Smooth muscle cell (in vitro differentiated cells): ENCODE results near the gene JARID2. TPM values are rescaled to one million over a fixed set of nuclear protein-coding genes. Genes with fewer than 3 reads are reported as not detected.
A peak's percentile ranks its signal among the peaks of the same experiment; 100 is the strongest.

Experiments used
- DNase-seq: peaks from one replicate; lab custom pipeline; 2025; ENCODE audit not compliant: unreplicated experiment; lab: John Stamatoyannopoulos, UW
- H2AFZ ChIP-seq: fragments of 200-600 bp; sonication (generic); 2 replicates; pipeline ENCODE4 v1.6.0; 2016; ENCODE audit warnings: antibody characterized with exemption, low read depth, mild to moderate bottlenecking
- H3F3A ChIP-seq: fragments of 200-600 bp; sonication (generic); 2 replicates; pipeline ENCODE4 v1.6.0; 2017; ENCODE audit warnings: antibody characterized with exemption, low read depth
- H3K27ac ChIP-seq: fragments of 200-600 bp; sonication (generic); 2 replicates; pipeline ENCODE4 v1.5.1; 2016; ENCODE audit warnings: low read depth, mild to moderate bottlenecking
- H3K27me3 ChIP-seq: fragments of 200-600 bp; sonication (generic); 2 replicates; pipeline ENCODE4 v1.6.1; 2016; ENCODE audit warnings: low read depth, mild to moderate bottlenecking
- H3K36me3 ChIP-seq: fragments of 200-600 bp; sonication (generic); 2 replicates; pipeline ENCODE4 v1.5.1; 2016; ENCODE audit warnings: low read depth
- H3K4me1 ChIP-seq: fragments of 200-600 bp; sonication (generic); 2 replicates; pipeline ENCODE4 v1.5.1; 2016; ENCODE audit warnings: low read depth
- H3K4me2 ChIP-seq: fragments of 200-600 bp; sonication (generic); 2 replicates; pipeline ENCODE4 v1.6.0; 2016; ENCODE audit warnings: mild to moderate bottlenecking
- H3K4me3 ChIP-seq: fragments of 200-600 bp; sonication (generic); 2 replicates; pipeline ENCODE4 v1.5.1; 2016; ENCODE audit warnings: mild to moderate bottlenecking
- H3K79me2 ChIP-seq: fragments of 200-600 bp; sonication (generic); 2 replicates; pipeline ENCODE4 v1.6.0; 2016; ENCODE audit warnings: low read depth, mild to moderate bottlenecking
- H3K9ac ChIP-seq: fragments of 200-600 bp; sonication (generic); 2 replicates; pipeline ENCODE4 v1.6.0; 2016; ENCODE audit warnings: low read depth
- H3K9me3 ChIP-seq: fragments of 200-600 bp; sonication (generic); replicated peaks from 2 replicates; pipeline ENCODE4 v1.5.1; 2016; ENCODE audit warnings: low read depth
- H4K20me1 ChIP-seq: fragments of 200-600 bp; sonication (generic); 2 replicates; pipeline ENCODE4 v1.6.0; 2016; ENCODE audit warnings: low read depth
- CTCF ChIP-seq: fragments of 200-600 bp; sonication (generic); IDR thresholded peaks from 2 replicates; pipeline ENCODE4 v1.5.1; 2017; ENCODE audit warnings: borderline replicate concordance, mild to moderate bottlenecking, antibody characterized with exemption; ENCODE audit not compliant: insufficient read depth, poor library complexity, severe bottlenecking
- WGBS: methylation state at CpG from one replicate; pipeline ENCODE4 v1.1.7; 2016; ENCODE audit warnings: low lambda C conversion rate; 5-methylcytosine and 5-hydroxymethylcytosine counted together
- polyA plus RNA-seq: library from polyadenylated mRNA; unstranded; fragments of >200 nt; fragmentation: Nextera tagmentation; extraction: Ambion mirVana; gene quantifications from 2 replicates; pipeline ENCODE4 v1.2.1, GENCODE V29; 2016
- total RNA-seq: library from RNA; depleted of rRNA; stranded (reverse); fragments of >200 nt; gene quantifications from 2 replicates; pipeline ENCODE4 v1.2.3, GENCODE V29; 2014

Gene JARID2
- total and polyA plus RNA-seq, 2 experiments from 2014 or later: 5.2 to 10.2 TPM

- H2AFZ ChIP-seq: peak overlapping the region; percentile 97
- peak overlapping the region; percentile 87 for H3K4me3 ChIP-seq
- peaks cover 40% of the 10 kb centered on the region for H4K20me1 ChIP-seq
- no peak for DNase-seq
- H3K4me1 ChIP-seq: peaks cover 9% of the 10 kb centered on the region
- no peak for TF ChIP-seq CTCF
- peaks cover 32% of the 10 kb centered on the region for H3F3A ChIP-seq
- peak overlapping the region; percentile 69 for H3K9ac ChIP-seq
- no peaks in the 10 kb centered on the region for H3K27me3 ChIP-seq
- no peaks in the 10 kb centered on the region for H3K36me3 ChIP-seq
- peak overlapping the region; percentile 71 for H3K27ac ChIP-seq
- no peaks in the 10 kb centered on the region for H3K9me3 ChIP-seq
- H3K4me2 ChIP-seq: peak overlapping the region; percentile 84
- H3K79me2 ChIP-seq: peaks cover 16% of the 10 kb centered on the region
- WGBS: 0% methylated on average over 10 of the region's 10 CpGs
Observed at GRCh38 chr6:15246217-15246665, 372 bp downstream of the JARID2 start.

- under 1% methylated on average over 18 of the region's 18 CpGs for WGBS
- H3F3A ChIP-seq: peaks cover 36% of the 10 kb centered on the region
- H3K4me1 ChIP-seq: peaks cover 9% of the 10 kb centered on the region
- H3K4me3 ChIP-seq: peak overlapping the region; percentile 87
- no peaks in the 10 kb centered on the region for H3K27me3 ChIP-seq
- no peak for TF ChIP-seq CTCF
- peaks cover 47% of the 10 kb centered on the region for H4K20me1 ChIP-seq
- peak overlapping the region; percentile 97 for H2AFZ ChIP-seq
- H3K27ac ChIP-seq: peak overlapping the region; percentile 71
- no peaks in the 10 kb centered on the region for H3K9me3 ChIP-seq
- DNase-seq: no peak
- no peaks in the 10 kb centered on the region for H3K36me3 ChIP-seq
- H3K4me2 ChIP-seq: peak overlapping the region; percentile 84
- peaks cover 16% of the 10 kb centered on the region for H3K79me2 ChIP-seq
- peak overlapping the region; percentile 69 for H3K9ac ChIP-seq
Observed at GRCh38 chr6:15246666-15247499, 1.0 kb downstream of the JARID2 start.

- Histone ChIP-seq H3K36me3 (no peaks in the 10 kb centered on the region), H4K20me1 (peaks cover 55% of the 10 kb centered on the region), H3K9ac (peak overlapping the region; percentile 69), H3K79me2 (peaks cover 21% of the 10 kb centered on the region), H3K27me3 (no peaks in the 10 kb centered on the region), H2AFZ (peak overlapping the region; percentile 87), H3K9me3 (no peaks in the 10 kb centered on the region), H3F3A (peaks cover 38% of the 10 kb centered on the region), H3K4me1 (peaks cover 9% of the 10 kb centered on the region), H3K4me3 (peak overlapping the region; percentile 87), H3K4me2 (peak overlapping the region; percentile 84), H3K27ac (peak overlapping the region; percentile 9)
- DNase-seq: peak; percentile 22
- 0% methylated on average over 36 of the region's 75 CpGs for WGBS
- TF ChIP-seq CTCF: peak; percentile 45
Observed at GRCh38 chr6:15247500-15248450, 1.9 kb downstream of the JARID2 start.
